HCT116 (cell line): ENCODE results near the gene UBE2D2. TPM values are rescaled to one million over a fixed set of nuclear protein-coding genes. Genes with fewer than 3 reads are reported as not detected.

Source experiments
- ATAC-seq: fragments of 200-7000 bp; cut with Tn5 transposase; 2 replicates; pipeline ENCODE4 v1.9.1; 2020; ENCODE audit warnings: mild to moderate bottlenecking, moderate library complexity
- BruUV-seq: library from RNA; stranded (reverse); fragments of 400-500 nt; replicated peaks from 2 replicates; lab custom pipeline; 2021; lab: Mats Ljungman, UMichigan
- CTCF ChIA-PET: fragments of 300-600 bp; sonication (Branson Sonifier 250); formaldehyde crosslinking; loops from one replicate; lab custom pipeline; 2021; ENCODE audit warnings: antibody characterized with exemption; lab: Charles Lee
- POLR2A ChIA-PET: fragments of 300-600, 350-600 bp; sonication (Branson Sonifier 250); formaldehyde crosslinking; loops from one replicate; lab custom pipeline; 2021; ENCODE audit warnings: antibody characterized with exemption; lab: Charles Lee
- RAD21 ChIA-PET, 2 experiments: fragments of 300-600 bp; sonication (Branson Sonifier 250); formaldehyde crosslinking; loops; one replicate each; lab custom pipeline; 2023; ENCODE audit warnings: low total read pairs in 2 of 2; ENCODE audit not compliant: uncharacterized antibody in 2 of 2, unreplicated experiment in 2 of 2, low non-redundant PET in 1 of 2; lab: Charles Lee
- DNase-seq: peaks from one replicate; pipeline ENCODE4 v3.0.0-alpha.2; 2010; ENCODE audit warnings: low read depth, low spot score
- H2AFZ ChIP-seq: fragments of 200-600 bp; shearing (Covaris generic), sonication (generic); 2 replicates; pipeline ENCODE4 v1.6.1; 2017; ENCODE audit warnings: low read depth, mixed run types, mixed read lengths, antibody characterized with exemption, low read length; ENCODE audit not compliant: poor library complexity, severe bottlenecking
- H3K27ac ChIP-seq: 2 replicates; pipeline ENCODE4 v1.5.1; 2012; ENCODE audit warnings: low read depth, low read length
- H3K27me3 ChIP-seq: fragments of 200-600 bp; sonication (generic); 2 replicates; pipeline ENCODE4 v1.6.1; 2016; ENCODE audit warnings: mixed run types, low read length, mixed read lengths; ENCODE audit not compliant: insufficient read depth
- H3K36me3 ChIP-seq, 2 experiments: fragments of 200-500 bp in 1 of 2; fragments of 200-600 bp in 1 of 2; sonication (Bioruptor generic) in 1 of 2; sonication (generic) in 1 of 2; 2 replicates each; pipeline versions ENCODE4 v1.5.1 to v1.6.1; 2014 to 2016; ENCODE audit warnings: low read length in 2 of 2, inconsistent platforms in 1 of 2, mixed read lengths in 1 of 2, mixed run types in 1 of 2; ENCODE audit not compliant: insufficient read depth in 2 of 2, control insufficient read depth in 1 of 2
- H3K4me1 ChIP-seq, 2 experiments: fragments of 200-600 bp in 1 of 2; sonication (generic) in 1 of 2; 2 replicates each; pipeline versions ENCODE4 v1.5.1 to v1.6.1; 2012 to 2017; ENCODE audit warnings: low read length in 2 of 2, inconsistent platforms in 1 of 2, mild to moderate bottlenecking in 1 of 2, mixed read lengths in 1 of 2, mixed run types in 1 of 2, moderate library complexity in 1 of 2; ENCODE audit not compliant: insufficient read depth in 2 of 2, control insufficient read depth in 1 of 2
- H3K4me2 ChIP-seq: fragments of 200-600 bp; sonication (generic); 2 replicates; pipeline ENCODE4 v1.6.1; 2017; ENCODE audit warnings: mixed run types, low read length, mixed read lengths
- H3K4me3 ChIP-seq, 2 experiments: fragments of 200-600 bp in 1 of 2; sonication (generic) in 1 of 2; replicated peaks in 1 of 2; 2 replicates each; pipeline ENCODE4 v1.5.1; 2011 to 2016; ENCODE audit warnings: low read length in 2 of 2, control low read depth in 1 of 2, low read depth in 1 of 2, mild to moderate bottlenecking in 1 of 2, mixed read lengths in 1 of 2, mixed run types in 1 of 2
- H3K79me2 ChIP-seq: fragments of 200-600 bp; sonication (generic); 2 replicates; pipeline ENCODE4 v1.6.1; 2017; ENCODE audit warnings: mild to moderate bottlenecking, mixed run types, low read length, moderate library complexity, mixed read lengths; ENCODE audit not compliant: insufficient read depth
- H3K9ac ChIP-seq: fragments of 200-600 bp; sonication (generic); 2 replicates; pipeline ENCODE4 v1.6.1; 2016; ENCODE audit warnings: low read length, mixed read lengths
- H3K9me2 ChIP-seq: fragments of 200-600 bp; sonication (generic), shearing (Covaris generic); 2 replicates; pipeline ENCODE4 v1.6.1; 2017; ENCODE audit warnings: mixed run types, mild to moderate bottlenecking, moderate library complexity; ENCODE audit not compliant: insufficient read depth
- H3K9me3 ChIP-seq, 2 experiments: fragments of 200-500 bp in 1 of 2; fragments of 200-600 bp in 1 of 2; sonication (Bioruptor generic) in 1 of 2; sonication (generic) in 1 of 2; 2 replicates each; pipeline ENCODE4 v1.6.1; 2014 to 2017; ENCODE audit warnings: low read length in 2 of 2, mixed read lengths in 2 of 2, inconsistent platforms in 1 of 2, low read depth in 1 of 2, mild to moderate bottlenecking in 1 of 2, mixed run types in 1 of 2, moderate library complexity in 1 of 2; ENCODE audit not compliant: control insufficient read depth in 1 of 2, insufficient read depth in 1 of 2
- H4K20me1 ChIP-seq: fragments of 200-600 bp; sonication (generic), shearing (Covaris generic); 2 replicates; pipeline ENCODE4 v1.6.1; 2017; ENCODE audit warnings: mixed run types, mild to moderate bottlenecking, moderate library complexity; ENCODE audit not compliant: insufficient read depth
- CEBPB ChIP-seq: IDR thresholded peaks from 2 replicates; pipeline ENCODE4 v1.6.1; 2012; ENCODE audit warnings: low read depth
- EGR1 ChIP-seq: IDR thresholded peaks from 2 replicates; pipeline ENCODE4 v1.6.1; 2012; ENCODE audit warnings: low read depth
- ELF1 ChIP-seq: IDR thresholded peaks from 2 replicates; pipeline ENCODE4 v1.6.1; 2012; ENCODE audit warnings: low read depth, borderline replicate concordance
- JUND ChIP-seq: IDR thresholded peaks from 2 replicates; pipeline ENCODE4 v1.6.1; 2012
- POLR2A ChIP-seq: IDR thresholded peaks from 2 replicates; pipeline ENCODE4 v1.7.0; 2011; ENCODE audit warnings: borderline replicate concordance; ENCODE audit not compliant: insufficient read depth, insufficient read length; ENCODE audit errors: extremely low read depth
- REST ChIP-seq: IDR thresholded peaks from 2 replicates; pipeline ENCODE4 v1.6.1; 2012; ENCODE audit warnings: low read depth
- SRF ChIP-seq: IDR thresholded peaks from 2 replicates; pipeline ENCODE4 v1.6.1; 2012; ENCODE audit warnings: low read depth
- ZFX ChIP-seq: fragments of 450-650 bp; IDR thresholded peaks from 2 replicates; pipeline ENCODE4 v1.6.1; 2017
- ZNF274 ChIP-seq: fragments of 200-500 bp; sonication (Bioruptor generic); IDR thresholded peaks from 2 replicates; pipeline ENCODE4 v1.6.1; 2014; ENCODE audit warnings: mild to moderate bottlenecking, low read depth, low read length, inconsistent platforms
- intact Hi-C: fragments of 100-400 bp; cut with micrococcal nuclease; formaldehyde crosslinking; loops from 2 replicates; pipeline ENCODE4 v1.10.0; 2022
- total RNA-seq: library from RNA; stranded (reverse); gene quantifications from one replicate; pipeline ENCODE4 v1.2.1, GENCODE V29; 2021; ENCODE audit not compliant: unreplicated experiment
- TF ChIP-seq, protein P1 (sequence below): IDR thresholded peaks from 2 replicates; pipeline ENCODE4 v1.6.1; 2011; ENCODE audit warnings: mild to moderate bottlenecking, low read length, moderate library complexity; ENCODE audit not compliant: insufficient replicate concordance; ENCODE audit errors: extremely low read depth
- TF ChIP-seq, protein P2 (sequence below): IDR thresholded peaks from 2 replicates; pipeline ENCODE4 v1.6.1; 2012

The UBE2D2 gene
- total RNA-seq, 1 experiment from 2014 or later, result 140 TPM

GRCh38 chr5:139569270-139569955, 8.3 kb downstream of the UBE2D2 start:
- no peak for DNase-seq
- H3K9me2 ChIP-seq, result no peaks in the 10 kb centered on the region
- no peaks in the 10 kb centered on the region for H3K9me3 ChIP-seq
- TF ChIP-seq ZNF274, result no peak
- no peak for TF ChIP-seq JUND
- intact Hi-C loops, result no loop called here
- H3K4me2 ChIP-seq, result no peak overlapping the region
- no peaks in the 10 kb centered on the region for H3K27me3 ChIP-seq
- no peak for ATAC-seq
- H3K4me1 ChIP-seq, result no peaks in the 10 kb centered on the region
- no peaks in the 10 kb centered on the region for H4K20me1 ChIP-seq
- H3K4me3 ChIP-seq, result no peak overlapping the region
- 0 out of 4 replicates have a peak, but pooled peaks cover 0 to 2% of the 10 kb centered on the region in 2 experiments for H3K36me3 ChIP-seq
- no TSS peak for BruUV-seq
- RAD21 ChIA-PET, result no interaction called here
- no peak overlapping the region for H3K27ac ChIP-seq
- POLR2A ChIA-PET, result no interaction called here
- H2AFZ ChIP-seq, result no peak overlapping the region
- CTCF ChIA-PET, result no interaction called here
- H3K9ac ChIP-seq, result no peak overlapping the region
- H3K79me2 ChIP-seq, result peaks cover 96% of the 10 kb centered on the region

- ChIA-PET CTCF (no interaction called here), POLR2A (interaction anchor here (1.4 to 1.6 kb wide), 2 partner anchors 10 to 11 kb away, joined by 4 to 7 read pairs; partner anchors contain the start of gene UBE2D2), RAD21 (no interaction called here)
- no TSS peak for BruUV-seq
- Histone ChIP-seq H3K4me1 (no peaks in the 10 kb centered on the region), H3K9me2 (no peaks in the 10 kb centered on the region), H3K4me2 (no peak overlapping the region), H3K79me2 (peaks cover 96% of the 10 kb centered on the region), H3K36me3 (0 out of 4 replicates have a peak, but pooled peaks cover 0 to 2% of the 10 kb centered on the region in 2 experiments), H3K4me3 (no peak overlapping the region), H3K27me3 (no peaks in the 10 kb centered on the region), H3K27ac (no peak overlapping the region), H2AFZ (no peak overlapping the region), H4K20me1 (peaks cover 12% of the 10 kb centered on the region; the same call in 1 of the 2 replicates), H3K9ac (no peak overlapping the region), H3K9me3 (no peaks in the 10 kb centered on the region)
- ATAC-seq (no peak), DNase-seq (no peak)
- intact Hi-C loops, result no loop called here
- TF ChIP-seq EGR1 (no peak), JUND (no peak), CEBPB (no peak), REST (no peak), ZFX (no peak), SRF (no peak), POLR2A (no peak), ZNF274 (no peak), ELF1 (no peak)
- TF ChIP-seq, protein P1, sequence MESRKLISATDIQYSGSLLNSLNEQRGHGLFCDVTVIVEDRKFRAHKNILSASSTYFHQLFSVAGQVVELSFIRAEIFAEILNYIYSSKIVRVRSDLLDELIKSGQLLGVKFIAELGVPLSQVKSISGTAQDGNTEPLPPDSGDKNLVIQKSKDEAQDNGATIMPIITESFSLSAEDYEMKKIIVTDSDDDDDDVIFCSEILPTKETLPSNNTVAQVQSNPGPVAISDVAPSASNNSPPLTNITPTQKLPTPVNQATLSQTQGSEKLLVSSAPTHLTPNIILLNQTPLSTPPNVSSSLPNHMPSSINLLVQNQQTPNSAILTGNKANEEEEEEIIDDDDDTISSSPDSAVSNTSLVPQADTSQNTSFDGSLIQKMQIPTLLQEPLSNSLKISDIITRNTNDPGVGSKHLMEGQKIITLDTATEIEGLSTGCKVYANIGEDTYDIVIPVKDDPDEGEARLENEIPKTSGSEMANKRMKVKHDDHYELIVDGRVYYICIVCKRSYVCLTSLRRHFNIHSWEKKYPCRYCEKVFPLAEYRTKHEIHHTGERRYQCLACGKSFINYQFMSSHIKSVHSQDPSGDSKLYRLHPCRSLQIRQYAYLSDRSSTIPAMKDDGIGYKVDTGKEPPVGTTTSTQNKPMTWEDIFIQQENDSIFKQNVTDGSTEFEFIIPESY, result no peak
- TF ChIP-seq, protein P2, sequence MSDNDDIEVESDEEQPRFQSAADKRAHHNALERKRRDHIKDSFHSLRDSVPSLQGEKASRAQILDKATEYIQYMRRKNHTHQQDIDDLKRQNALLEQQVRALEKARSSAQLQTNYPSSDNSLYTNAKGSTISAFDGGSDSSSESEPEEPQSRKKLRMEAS, result no peak
Observed at GRCh38 chr5:139571543-139571942, 10.4 kb downstream of the UBE2D2 start.
